Glutamatergic neuron (in vitro differentiated cells): ENCODE data around the gene GPR107. TPM values are rescaled to one million over a fixed set of nuclear protein-coding genes. Genes with fewer than 3 reads are reported as not detected.
A peak's percentile ranks its signal among the peaks of the same experiment; 100 is the strongest.

Experiments
- DNase-seq: peaks from one replicate; pipeline ENCODE4 v3.0.0; 2022
- H3K27ac Mint-ChIP-seq: one replicate; pipeline ENCODE4 v1.8.0; 2020; ENCODE audit warnings: mild to moderate bottlenecking, mixed read lengths, inconsistent platforms; ENCODE audit not compliant: unreplicated experiment
- H3K27me3 Mint-ChIP-seq: one replicate; pipeline ENCODE4 v1.8.0; 2020; ENCODE audit warnings: mild to moderate bottlenecking, moderate library complexity, mixed read lengths, inconsistent platforms; ENCODE audit not compliant: unreplicated experiment
- H3K36me3 Mint-ChIP-seq: one replicate; pipeline ENCODE4 v1.8.0; 2020; ENCODE audit warnings: mild to moderate bottlenecking, mixed read lengths, inconsistent platforms; ENCODE audit not compliant: unreplicated experiment
- H3K4me1 Mint-ChIP-seq: one replicate; pipeline ENCODE4 v1.8.0; 2020; ENCODE audit warnings: mild to moderate bottlenecking, low read depth, mixed read lengths, inconsistent platforms; ENCODE audit not compliant: unreplicated experiment
- H3K4me3 Mint-ChIP-seq: one replicate; pipeline ENCODE4 v1.8.0; 2020; ENCODE audit warnings: mild to moderate bottlenecking, mixed read lengths, inconsistent platforms; ENCODE audit not compliant: unreplicated experiment
- H3K9me3 Mint-ChIP-seq: one replicate; pipeline ENCODE4 v1.8.0; 2020; ENCODE audit warnings: mild to moderate bottlenecking, moderate library complexity, mixed read lengths, inconsistent platforms; ENCODE audit not compliant: unreplicated experiment
- total RNA-seq: library from RNA; stranded (reverse); fragmentation: NEBNext Ultra II Directional; extraction: Animal tissue kit (Norgen Biotek cat#: 25700); gene quantifications from one replicate; pipeline ENCODE4 v1.2.1, GENCODE V29; 2021; ENCODE audit not compliant: unreplicated experiment
- TF ChIP-seq, protein P1 (sequence below): fragments of 200-600 bp; sonication (generic); IDR thresholded peaks from one replicate; pipeline ENCODE4 v1.5.0; 2021; ENCODE audit not compliant: partially characterized antibody, unreplicated experiment

Gene GPR107
- total RNA-seq, 1 donor from 2014 or later: 48.2 TPM

DNA sequence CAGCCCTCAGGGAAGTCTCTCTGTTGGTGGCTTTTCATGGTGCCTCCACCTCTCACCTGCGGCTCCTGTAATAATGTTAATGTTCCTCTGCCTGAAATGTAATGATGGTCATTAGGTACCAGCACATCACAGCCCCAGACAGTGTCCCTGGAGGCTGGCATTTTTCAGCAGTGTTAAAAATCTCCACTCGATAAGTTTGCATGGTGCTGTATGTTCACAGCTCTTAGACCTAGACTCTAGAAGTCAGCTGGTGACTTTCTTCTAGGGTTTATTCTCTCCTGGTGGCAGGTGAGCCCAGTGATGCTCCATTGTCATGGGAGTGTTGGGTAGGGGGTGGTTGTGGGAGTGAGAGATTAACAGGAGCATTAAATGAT lies 53.1 kb downstream of the GPR107 start:
- no peak for DNase-seq
- Mint-ChIP-seq H3K27me3 (peaks cover 2% of the 10 kb centered on the region), H3K4me3 (peak overlapping the region; percentile 12), H3K4me1 (peaks cover 29% of the 10 kb centered on the region), H3K9me3 (peaks cover 2% of the 10 kb centered on the region), H3K27ac (no peak overlapping the region), H3K36me3 (no peaks in the 10 kb centered on the region)
- TF ChIP-seq, protein P1, sequence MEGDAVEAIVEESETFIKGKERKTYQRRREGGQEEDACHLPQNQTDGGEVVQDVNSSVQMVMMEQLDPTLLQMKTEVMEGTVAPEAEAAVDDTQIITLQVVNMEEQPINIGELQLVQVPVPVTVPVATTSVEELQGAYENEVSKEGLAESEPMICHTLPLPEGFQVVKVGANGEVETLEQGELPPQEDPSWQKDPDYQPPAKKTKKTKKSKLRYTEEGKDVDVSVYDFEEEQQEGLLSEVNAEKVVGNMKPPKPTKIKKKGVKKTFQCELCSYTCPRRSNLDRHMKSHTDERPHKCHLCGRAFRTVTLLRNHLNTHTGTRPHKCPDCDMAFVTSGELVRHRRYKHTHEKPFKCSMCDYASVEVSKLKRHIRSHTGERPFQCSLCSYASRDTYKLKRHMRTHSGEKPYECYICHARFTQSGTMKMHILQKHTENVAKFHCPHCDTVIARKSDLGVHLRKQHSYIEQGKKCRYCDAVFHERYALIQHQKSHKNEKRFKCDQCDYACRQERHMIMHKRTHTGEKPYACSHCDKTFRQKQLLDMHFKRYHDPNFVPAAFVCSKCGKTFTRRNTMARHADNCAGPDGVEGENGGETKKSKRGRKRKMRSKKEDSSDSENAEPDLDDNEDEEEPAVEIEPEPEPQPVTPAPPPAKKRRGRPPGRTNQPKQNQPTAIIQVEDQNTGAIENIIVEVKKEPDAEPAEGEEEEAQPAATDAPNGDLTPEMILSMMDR: no peak

DNA sequence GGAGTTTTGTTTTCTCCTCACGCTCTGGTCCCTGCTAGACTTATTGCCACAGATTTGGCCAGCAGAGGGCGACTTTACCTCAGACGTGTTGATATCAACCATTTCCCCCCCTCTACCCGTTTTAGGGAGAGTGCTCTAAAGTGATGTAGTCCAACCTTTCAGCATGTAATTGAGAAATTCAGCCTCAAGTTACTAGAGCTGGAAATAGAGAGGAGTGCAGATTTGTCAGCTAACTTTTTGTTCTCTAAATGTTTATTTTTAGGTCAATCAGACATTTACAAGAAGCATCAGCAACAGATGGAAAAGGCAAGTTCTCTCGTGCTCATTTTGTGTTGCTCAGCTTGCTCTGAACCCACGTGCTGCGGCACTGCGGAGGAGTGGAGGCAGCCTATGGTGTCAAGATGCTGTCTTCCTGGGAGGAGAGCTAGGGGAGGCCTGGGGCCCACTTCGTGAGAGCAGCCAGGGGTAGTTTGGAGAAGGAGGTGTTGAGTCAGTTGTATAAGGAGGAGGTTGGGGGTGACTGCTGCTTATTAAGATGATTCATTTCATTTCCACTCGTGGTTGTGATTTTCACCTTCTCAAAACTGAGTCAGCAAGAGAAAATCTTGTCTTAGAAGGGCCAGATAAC lies 53.6 kb downstream of the GPR107 start:
- H3K27me3 Mint-ChIP-seq: peaks cover 2% of the 10 kb centered on the region
- TF ChIP-seq, protein P1: peak; percentile 76
- H3K9me3 Mint-ChIP-seq: peaks cover 2% of the 10 kb centered on the region
- peaks cover 33% of the 10 kb centered on the region for H3K4me1 Mint-ChIP-seq
- H3K4me3 Mint-ChIP-seq: peak overlapping the region; percentile 12
- no peak overlapping the region for H3K27ac Mint-ChIP-seq
- peak; percentile 88 for DNase-seq
- no peaks in the 10 kb centered on the region for H3K36me3 Mint-ChIP-seq

DNA sequence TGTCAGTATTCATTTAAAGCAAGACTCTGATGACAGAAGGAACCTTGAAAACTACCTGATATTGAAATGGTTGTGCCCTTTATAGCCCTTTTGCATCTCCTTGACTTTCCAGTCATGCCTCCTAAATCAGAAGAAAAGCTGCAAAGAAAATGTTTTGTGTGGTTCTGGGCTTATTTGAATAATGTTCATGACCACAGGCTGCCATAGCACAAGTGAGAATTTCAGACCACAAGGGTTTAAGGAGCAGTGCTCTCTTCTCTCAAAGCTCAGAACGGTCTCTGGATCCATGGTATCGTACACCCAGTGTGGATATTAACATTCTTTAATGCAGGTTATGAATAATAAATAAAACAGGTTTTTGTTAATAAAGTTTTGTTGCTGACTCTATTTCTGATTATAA lies 54.2 kb downstream of the GPR107 start:
- no peak for DNase-seq
- no peaks in the 10 kb centered on the region for H3K36me3 Mint-ChIP-seq
- peaks cover 2% of the 10 kb centered on the region for H3K27me3 Mint-ChIP-seq
- H3K4me1 Mint-ChIP-seq: peaks cover 33% of the 10 kb centered on the region
- peaks cover 2% of the 10 kb centered on the region for H3K9me3 Mint-ChIP-seq
- TF ChIP-seq, protein P1: no peak
- H3K4me3 Mint-ChIP-seq: no peak overlapping the region
- H3K27ac Mint-ChIP-seq: no peak overlapping the region

DNA sequence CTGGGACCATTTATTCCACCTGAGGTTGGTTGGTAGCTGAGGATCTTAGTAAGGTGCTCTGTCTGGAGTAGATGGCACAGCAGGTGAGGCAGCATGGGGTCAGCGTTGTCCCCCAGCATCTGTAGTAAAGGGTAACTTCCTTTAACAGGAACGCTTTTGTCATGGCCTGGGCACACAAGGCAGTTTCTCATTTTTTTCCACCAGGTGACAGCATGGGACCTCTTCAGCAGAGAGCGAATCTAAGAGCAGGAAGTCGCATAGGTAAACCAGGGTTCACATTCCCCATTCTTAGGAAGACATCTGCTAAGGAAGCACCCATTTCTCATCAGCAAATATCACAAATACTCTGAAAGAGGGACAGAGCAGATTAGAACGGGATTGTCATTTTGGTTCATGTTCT lies 56.5 kb downstream of the GPR107 start:
- H3K9me3 Mint-ChIP-seq: peaks cover 2% of the 10 kb centered on the region

DNA sequence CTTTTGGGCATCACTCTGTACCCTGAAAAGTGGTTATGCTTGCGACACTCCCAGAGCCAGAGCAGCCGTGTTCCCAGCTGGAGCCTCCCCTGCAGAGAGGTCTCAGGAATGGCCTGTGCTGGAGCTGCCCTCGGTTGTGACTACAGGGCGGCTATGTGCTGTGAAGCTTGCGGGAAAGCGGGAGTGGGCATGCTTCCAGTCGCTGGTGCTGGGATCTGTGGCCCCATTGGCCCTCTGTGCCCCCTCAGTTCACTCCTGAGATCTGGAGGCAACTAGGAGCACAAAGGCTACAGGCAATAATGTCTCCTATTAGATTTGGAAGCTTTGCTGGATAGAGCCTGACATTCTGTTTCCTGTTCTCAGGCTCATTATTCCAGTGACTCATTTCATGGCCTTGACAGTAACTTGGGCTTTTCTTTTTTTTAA lies 56.9 kb downstream of the GPR107 start:
- Mint-ChIP-seq H3K27me3 (peaks cover 2% of the 10 kb centered on the region), H3K36me3 (no peaks in the 10 kb centered on the region), H3K9me3 (peaks cover 2% of the 10 kb centered on the region), H3K4me1 (peaks cover 23% of the 10 kb centered on the region), H3K27ac (no peak overlapping the region), H3K4me3 (no peak overlapping the region)
- no peak for DNase-seq
- TF ChIP-seq, protein P1: no peak

More for the DNA sequence above, 56.5 kb downstream of the GPR107 start:
- TF ChIP-seq, protein P1: no peak
- DNase-seq: no peak
- Mint-ChIP-seq H3K4me1 (peaks cover 23% of the 10 kb centered on the region), H3K27ac (no peak overlapping the region), H3K27me3 (peaks cover 2% of the 10 kb centered on the region), H3K4me3 (no peak overlapping the region), H3K36me3 (no peaks in the 10 kb centered on the region)
